Activated CD8-positive, alpha-beta T cell treated with anti-CD3 and anti-CD28 coated beads, Interleukin-2, amount 10 ng/mL, durations not matched to agents 7 days and 5 days (primary cell): ENCODE results near the gene PEX6. TPM values are rescaled to one million over a fixed set of nuclear protein-coding genes. Genes with fewer than 3 reads are reported as not detected.
A peak's percentile ranks its signal among the peaks of the same experiment; 100 is the strongest.

ENCODE experiments used
- ATAC-seq: fragments of 150-1000 bp; cut with Tn5 transposase; one replicate; pipeline ENCODE4 v1.10.0; 2021; ENCODE audit warnings: moderate library complexity
- CTCF ChIA-PET: fragments of 350-600 bp; sonication (Branson Sonifier 250); formaldehyde crosslinking; loops from one replicate; lab custom pipeline; 2021; ENCODE audit warnings: antibody characterized with exemption; lab: Charles Lee
- POLR2A ChIA-PET: fragments of 350-600 bp; sonication (Branson Sonifier 250); formaldehyde crosslinking; loops from one replicate; lab custom pipeline; 2021; ENCODE audit warnings: antibody characterized with exemption; lab: Charles Lee
- DNase-seq: peaks from one replicate; pipeline ENCODE4 v3.0.0-alpha.2; 2020
- H3K27ac Mint-ChIP-seq: one replicate; pipeline ENCODE4 v1.8.0; 2021; ENCODE audit warnings: mild to moderate bottlenecking, mixed read lengths
- H3K27me3 Mint-ChIP-seq: one replicate; pipeline ENCODE4 v1.8.0; 2021; ENCODE audit warnings: low read depth, mixed read lengths
- H3K36me3 Mint-ChIP-seq: one replicate; pipeline ENCODE4 v1.8.0; 2021; ENCODE audit warnings: low read depth, mixed read lengths
- H3K4me1 Mint-ChIP-seq: one replicate; pipeline ENCODE4 v1.8.0; 2021; ENCODE audit warnings: low read depth, mixed read lengths
- H3K4me3 Mint-ChIP-seq: one replicate; pipeline ENCODE4 v1.8.0; 2021; ENCODE audit warnings: mild to moderate bottlenecking, mixed read lengths
- H3K9me3 Mint-ChIP-seq: one replicate; pipeline ENCODE4 v1.8.0; 2022; ENCODE audit warnings: mixed read lengths; ENCODE audit not compliant: insufficient read depth
- total RNA-seq, 2 experiments: library from RNA; stranded (reverse); gene quantifications; one replicate each; pipeline ENCODE4 v1.2.3, GENCODE V29; 2021

The PEX6 gene, protein sequence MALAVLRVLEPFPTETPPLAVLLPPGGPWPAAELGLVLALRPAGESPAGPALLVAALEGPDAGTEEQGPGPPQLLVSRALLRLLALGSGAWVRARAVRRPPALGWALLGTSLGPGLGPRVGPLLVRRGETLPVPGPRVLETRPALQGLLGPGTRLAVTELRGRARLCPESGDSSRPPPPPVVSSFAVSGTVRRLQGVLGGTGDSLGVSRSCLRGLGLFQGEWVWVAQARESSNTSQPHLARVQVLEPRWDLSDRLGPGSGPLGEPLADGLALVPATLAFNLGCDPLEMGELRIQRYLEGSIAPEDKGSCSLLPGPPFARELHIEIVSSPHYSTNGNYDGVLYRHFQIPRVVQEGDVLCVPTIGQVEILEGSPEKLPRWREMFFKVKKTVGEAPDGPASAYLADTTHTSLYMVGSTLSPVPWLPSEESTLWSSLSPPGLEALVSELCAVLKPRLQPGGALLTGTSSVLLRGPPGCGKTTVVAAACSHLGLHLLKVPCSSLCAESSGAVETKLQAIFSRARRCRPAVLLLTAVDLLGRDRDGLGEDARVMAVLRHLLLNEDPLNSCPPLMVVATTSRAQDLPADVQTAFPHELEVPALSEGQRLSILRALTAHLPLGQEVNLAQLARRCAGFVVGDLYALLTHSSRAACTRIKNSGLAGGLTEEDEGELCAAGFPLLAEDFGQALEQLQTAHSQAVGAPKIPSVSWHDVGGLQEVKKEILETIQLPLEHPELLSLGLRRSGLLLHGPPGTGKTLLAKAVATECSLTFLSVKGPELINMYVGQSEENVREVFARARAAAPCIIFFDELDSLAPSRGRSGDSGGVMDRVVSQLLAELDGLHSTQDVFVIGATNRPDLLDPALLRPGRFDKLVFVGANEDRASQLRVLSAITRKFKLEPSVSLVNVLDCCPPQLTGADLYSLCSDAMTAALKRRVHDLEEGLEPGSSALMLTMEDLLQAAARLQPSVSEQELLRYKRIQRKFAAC
- total RNA-seq = 10 to 100 TPM; 11.1 to 12.0 TPM

DNA sequence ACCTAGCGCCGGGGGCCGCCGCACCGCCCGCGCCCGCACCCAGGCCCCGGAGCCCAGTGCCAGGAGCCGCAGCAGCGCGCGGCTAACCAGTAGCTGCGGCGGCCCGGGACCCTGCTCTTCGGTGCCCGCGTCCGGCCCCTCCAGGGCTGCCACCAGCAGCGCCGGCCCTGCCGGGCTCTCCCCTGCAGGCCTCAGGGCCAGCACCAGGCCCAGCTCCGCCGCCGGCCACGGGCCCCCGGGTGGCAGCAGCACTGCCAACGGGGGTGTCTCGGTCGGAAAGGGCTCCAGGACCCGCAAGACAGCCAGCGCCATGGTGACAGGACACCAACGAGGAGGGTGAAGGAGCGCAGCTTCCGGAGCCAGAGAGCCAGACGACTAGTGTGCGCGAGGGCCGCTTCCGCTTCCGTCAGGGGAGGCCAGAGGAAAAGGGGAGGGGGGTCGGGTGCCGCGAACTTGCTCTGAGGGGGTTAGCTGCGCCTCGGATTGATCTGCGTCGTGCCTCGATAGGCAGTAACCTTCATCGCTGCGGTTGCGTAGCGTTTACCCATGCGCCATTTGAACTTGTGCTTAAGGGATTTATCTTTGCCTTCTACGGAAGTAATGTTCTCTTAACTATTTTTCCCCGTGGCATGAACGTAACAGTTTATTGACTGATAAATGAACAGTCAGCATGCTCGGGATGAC lies at the start of gene PEX6:
Gene PEX6, minus strand, starts transcription at position 343 of the 684 bp plus-strand sequence. Its CDS starts 31 bp downstream, at position 312.
- POLR2A ChIA-PET = interaction anchor here (0.6 to 3.5 kb wide), 22 partner anchors 9 to 650 kb away, joined by 3 to 46 read pairs (median 4); partner anchors contain the start of genes CNPY3, CUL7, GNMT and GTPBP2
- DNase-seq (peak; percentile 96), ATAC-seq (peak; percentile 90)
- Mint-ChIP-seq H3K9me3 (no peaks in the 10 kb centered on the region), H3K27ac (peak within 1 kb of the TSS; percentile 94), H3K4me3 (peak within 1 kb of the TSS; percentile 85), H3K36me3 (peaks cover 16% of the 10 kb centered on the region), H3K27me3 (no peaks in the 10 kb centered on the region), H3K4me1 (peaks cover 38% of the 10 kb centered on the region)
- CTCF ChIA-PET = interaction anchor here (0.6 to 2.1 kb wide), 8 partner anchors 15 to 194 kb away, joined by 3 to 11 read pairs (median 4); partner anchors contain the start of genes CNPY3 and RRP36

DNA sequence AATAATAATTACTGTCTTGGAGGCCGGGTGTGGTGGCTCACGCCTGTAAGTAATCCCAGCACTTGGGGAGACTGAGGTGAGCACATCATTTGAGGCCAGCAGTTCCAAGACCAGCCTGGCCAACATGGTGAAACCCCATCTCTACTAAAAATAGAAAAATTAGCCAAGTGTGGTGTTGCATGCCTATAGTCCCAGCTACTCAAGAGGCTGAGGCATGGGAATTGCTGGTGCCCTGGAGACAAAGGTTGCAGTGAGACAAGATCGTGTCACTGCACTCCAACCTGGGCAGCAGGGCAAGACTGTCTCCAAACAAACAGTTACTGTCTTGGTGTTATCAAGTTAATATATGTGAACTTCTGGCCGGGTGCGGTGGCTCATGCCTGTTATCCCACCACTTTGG lies 47.4 kb upstream of the PEX6 start:
- POLR2A ChIA-PET = no interaction called here
- no peak overlapping the region for H3K4me3 Mint-ChIP-seq
- DNase-seq (no peak), ATAC-seq (no peak)
- H3K36me3 Mint-ChIP-seq = peaks cover 50% of the 10 kb centered on the region
- CTCF ChIA-PET = interaction anchor here (0.5 kb wide), 1 partner anchor 16 kb away, joined by 5 read pairs; no protein-coding TSS in a partner anchor
- peaks cover 17% of the 10 kb centered on the region for H3K4me1 Mint-ChIP-seq
- no peaks in the 10 kb centered on the region for H3K27me3 Mint-ChIP-seq
- H3K27ac Mint-ChIP-seq = no peak overlapping the region
- no peaks in the 10 kb centered on the region for H3K9me3 Mint-ChIP-seq

DNA sequence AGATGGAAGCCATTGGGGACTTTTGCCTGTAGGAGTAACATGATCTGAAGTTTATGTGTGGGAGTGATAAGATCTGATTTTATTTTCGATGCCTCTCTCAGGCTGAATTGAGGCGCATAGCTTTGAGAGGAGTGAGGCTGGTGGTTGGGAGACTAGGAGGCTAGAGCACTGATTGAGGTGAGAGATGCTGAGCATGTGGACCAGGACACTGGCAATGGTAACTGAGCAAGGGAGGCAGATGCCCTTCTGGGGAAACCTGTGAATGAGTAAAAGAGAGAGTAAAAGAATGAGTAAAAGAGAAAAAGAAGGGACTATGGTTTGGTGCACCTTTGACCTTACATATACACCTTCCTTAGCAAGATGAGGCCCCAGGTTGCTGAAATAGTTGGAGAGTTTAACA lies 45.5 kb upstream of the PEX6 start:
- Mint-ChIP-seq H3K27me3 (no peaks in the 10 kb centered on the region), H3K4me3 (no peak overlapping the region), H3K27ac (peak overlapping the region; percentile 28), H3K4me1 (peaks cover 26% of the 10 kb centered on the region), H3K36me3 (peaks cover 45% of the 10 kb centered on the region), H3K9me3 (no peaks in the 10 kb centered on the region)
- ATAC-seq (no peak), DNase-seq (no peak)
- ChIA-PET CTCF (interaction anchor here (0.8 to 1.0 kb wide), 2 partner anchors 8 to 10 kb away, joined by 3 read pairs; partner anchors contain the start of gene KLHDC3), POLR2A (no interaction called here)

DNA sequence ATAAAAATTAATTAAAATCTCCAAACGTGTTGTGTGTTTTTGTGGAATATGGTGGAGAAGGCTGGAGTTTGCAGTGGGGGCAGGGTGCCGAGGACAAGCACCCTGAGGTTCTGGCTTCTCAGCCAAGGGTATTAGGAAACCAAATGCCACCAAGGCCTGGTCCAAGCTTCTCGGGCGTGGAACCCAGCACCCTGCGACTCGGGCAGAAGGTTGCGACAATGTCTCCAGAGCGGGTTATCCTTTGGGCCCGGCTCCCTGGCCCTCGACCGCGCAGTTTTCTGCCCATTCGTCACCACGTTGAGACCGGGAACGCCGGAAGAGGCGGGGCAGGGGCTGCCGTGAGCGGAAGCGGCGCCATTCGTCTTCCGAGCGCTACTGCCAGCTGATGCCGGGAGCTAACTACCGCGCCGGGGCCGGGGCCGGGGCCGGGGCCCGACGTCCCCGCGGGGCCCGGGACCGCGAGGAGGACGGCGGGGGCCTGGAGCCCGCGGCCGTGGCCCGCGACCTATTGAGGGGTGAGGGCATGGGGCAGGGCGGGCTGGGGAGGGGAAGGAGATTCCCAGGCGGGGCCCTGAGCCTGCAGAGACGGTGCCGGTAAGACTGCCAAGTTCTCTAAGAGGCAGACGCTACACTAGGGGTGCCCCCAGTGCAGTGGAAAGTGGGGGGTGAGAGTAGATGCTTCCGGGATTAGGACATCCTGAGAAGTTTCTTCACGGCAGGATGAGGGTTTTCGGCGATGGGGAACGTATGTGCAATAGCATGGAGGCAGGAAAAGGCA lies 42.5 kb upstream of the PEX6 start, which contains the start of gene RRP36:
Gene RRP36, plus strand, starts transcription at position 354 of the 778 bp plus-strand sequence. Its CDS starts 32 bp downstream, at position 386.
- ATAC-seq = peak; percentile 79
- Mint-ChIP-seq H3K4me3 (peak within 1 kb of the TSS; percentile 90), H3K27ac (peak within 1 kb of the TSS; percentile 92), H3K27me3 (no peaks in the 10 kb centered on the region), H3K36me3 (peaks cover 45% of the 10 kb centered on the region), H3K9me3 (no peaks in the 10 kb centered on the region), H3K4me1 (peaks cover 31% of the 10 kb centered on the region)
- peak; percentile 65 for DNase-seq
- POLR2A ChIA-PET = interaction anchor here (0.6 to 2.0 kb wide), 11 partner anchors 11 to 631 kb away, joined by 3 to 7 read pairs (median 5); partner anchors contain the start of genes CNPY3, CUL7, PEX6 and PPP2R5D
- CTCF ChIA-PET = interaction anchor here (1.0 to 2.6 kb wide), 7 partner anchors 19 to 122 kb away, joined by 3 to 16 read pairs (median 4); partner anchors contain the start of genes CUL7 and PEX6

DNA sequence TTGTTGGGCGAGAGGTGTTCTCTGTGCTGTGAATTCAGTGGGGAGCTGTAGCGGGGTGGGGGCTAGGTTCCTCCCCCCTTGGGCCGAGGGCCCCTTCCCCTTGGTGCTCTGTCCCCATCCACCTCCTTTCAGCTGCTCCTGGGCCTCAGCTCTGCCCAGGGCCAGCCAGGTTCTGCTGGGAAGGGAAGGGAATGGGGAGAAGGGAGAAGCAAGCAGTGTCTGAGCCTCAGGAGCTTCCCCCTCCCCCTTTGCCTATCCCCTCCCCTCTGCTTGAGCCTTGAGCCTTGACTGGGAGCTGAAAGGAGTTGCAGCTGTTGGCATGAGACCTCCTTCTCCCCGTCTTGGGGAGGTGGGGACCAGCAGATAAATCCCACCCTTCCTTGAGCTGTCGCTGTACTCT lies 41.9 kb upstream of the PEX6 start:
- no peaks in the 10 kb centered on the region for H3K9me3 Mint-ChIP-seq
- peaks cover 45% of the 10 kb centered on the region for H3K36me3 Mint-ChIP-seq
- peaks cover 35% of the 10 kb centered on the region for H3K4me1 Mint-ChIP-seq
- ATAC-seq = no peak
- no peak for DNase-seq
- ChIA-PET CTCF (interaction anchor here (1.0 to 2.6 kb wide), 7 partner anchors 18 to 122 kb away, joined by 3 to 16 read pairs (median 4); partner anchors contain the start of genes CUL7 and PEX6), POLR2A (interaction anchor here (0.6 to 2.0 kb wide), 11 partner anchors 12 to 631 kb away, joined by 3 to 7 read pairs (median 5); partner anchors contain the start of genes CNPY3, CUL7, PEX6 and PPP2R5D)
- H3K27me3 Mint-ChIP-seq = no peaks in the 10 kb centered on the region
- H3K27ac Mint-ChIP-seq = peak overlapping the region; percentile 89
- H3K4me3 Mint-ChIP-seq = peak overlapping the region; percentile 83

DNA sequence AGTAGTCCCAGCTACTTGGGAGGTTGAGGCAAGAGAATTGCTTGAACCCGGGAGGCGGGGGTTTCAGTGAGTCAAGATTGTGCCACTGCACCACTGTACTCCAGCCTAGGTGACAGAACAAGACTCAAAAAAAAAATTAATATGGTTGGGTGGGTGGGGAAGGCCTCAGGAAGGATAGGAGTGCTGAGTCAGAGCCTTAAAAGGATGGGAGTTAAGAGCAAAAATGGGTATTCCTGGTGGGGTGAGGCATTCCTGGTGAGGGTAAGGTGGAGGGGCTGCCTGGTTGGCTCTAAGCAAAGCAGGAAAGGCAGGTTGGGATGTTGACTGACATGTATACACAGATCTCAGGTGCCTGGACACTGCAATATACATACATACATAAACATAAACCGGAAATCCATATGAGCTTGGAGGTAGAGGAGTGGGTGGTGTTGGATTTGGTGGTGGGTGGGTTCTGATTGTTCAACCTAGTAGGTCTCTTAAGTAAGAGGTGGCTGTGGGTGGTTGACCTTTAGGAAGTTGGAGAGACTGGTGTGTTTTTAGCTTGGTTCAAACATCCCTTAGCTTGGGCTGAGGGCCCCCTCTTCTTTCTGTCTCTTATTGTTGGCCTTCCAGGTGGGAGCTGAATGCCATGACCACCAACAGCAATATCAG lies 41.2 kb upstream of the PEX6 start:
- Mint-ChIP-seq H3K4me3 (no peak overlapping the region), H3K9me3 (no peaks in the 10 kb centered on the region), H3K27ac (no peak overlapping the region), H3K4me1 (peaks cover 37% of the 10 kb centered on the region), H3K36me3 (peaks cover 42% of the 10 kb centered on the region), H3K27me3 (no peaks in the 10 kb centered on the region)
- no peak for DNase-seq
- CTCF ChIA-PET = interaction anchor here (1.3 to 2.6 kb wide), 4 partner anchors 17 to 123 kb away, joined by 3 to 16 read pairs (median 4); partner anchors contain the start of gene PEX6
- no peak for ATAC-seq
- POLR2A ChIA-PET = interaction anchor here (0.9 to 2.0 kb wide), 4 partner anchors 12 to 123 kb away, joined by 5 to 7 read pairs (median 6); partner anchors contain the start of genes CNPY3 and PEX6

DNA sequence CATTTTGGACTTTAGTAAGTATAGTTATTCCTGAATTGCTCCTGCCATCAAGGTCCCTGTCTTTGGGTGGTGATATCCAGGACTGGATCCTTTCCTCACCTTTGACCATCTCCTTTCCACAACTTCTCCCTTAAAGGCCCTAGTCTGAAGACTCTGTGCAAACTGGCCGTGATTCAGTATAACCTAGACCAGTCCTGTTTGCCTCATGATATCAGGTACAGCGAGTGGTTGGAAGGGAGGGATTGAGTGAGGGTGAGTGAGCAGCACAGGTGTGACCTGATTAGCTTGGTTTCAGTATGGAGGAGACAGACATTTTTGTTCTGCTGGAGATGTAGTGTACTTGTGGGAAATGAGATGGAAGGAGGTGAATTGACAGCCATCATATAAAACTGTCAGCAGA lies 40.2 kb upstream of the PEX6 start:
- ATAC-seq (no peak), DNase-seq (no peak)
- Mint-ChIP-seq H3K27ac (no peak overlapping the region), H3K4me1 (peaks cover 42% of the 10 kb centered on the region), H3K36me3 (peaks cover 33% of the 10 kb centered on the region), H3K27me3 (no peaks in the 10 kb centered on the region), H3K9me3 (no peaks in the 10 kb centered on the region), H3K4me3 (no peak overlapping the region)
- CTCF ChIA-PET = no interaction called here
- POLR2A ChIA-PET = no interaction called here

DNA sequence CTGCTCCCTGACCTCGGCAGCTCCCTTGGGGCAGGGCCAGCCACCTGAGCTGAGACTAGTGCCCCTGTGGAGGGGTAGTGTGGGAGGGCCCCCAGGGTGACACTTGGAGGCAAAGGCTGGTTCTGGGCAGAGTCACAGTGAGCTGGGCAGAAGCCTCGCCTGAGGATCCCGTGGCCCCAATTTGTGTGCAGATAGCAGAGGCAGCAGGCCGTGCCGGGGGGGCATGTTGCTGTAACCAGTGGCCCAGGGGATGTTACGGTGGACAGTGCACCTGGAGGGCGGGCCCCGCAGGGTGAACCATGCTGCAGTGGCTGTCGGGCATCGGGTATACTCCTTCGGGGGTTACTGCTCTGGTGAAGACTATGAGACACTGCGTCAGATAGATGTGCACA lies 38.0 kb upstream of the PEX6 start:
- CTCF ChIA-PET = no interaction called here
- Mint-ChIP-seq H3K27ac (no peak overlapping the region), H3K4me3 (no peak overlapping the region), H3K4me1 (peaks cover 48% of the 10 kb centered on the region), H3K27me3 (no peaks in the 10 kb centered on the region), H3K36me3 (peaks cover 48% of the 10 kb centered on the region), H3K9me3 (no peaks in the 10 kb centered on the region)
- POLR2A ChIA-PET = interaction anchor here (0.9 kb wide), 2 partner anchors 38 to 42 kb away, joined by 3 to 4 read pairs; partner anchors contain the start of genes KLC4, MRPL2 and PEX6
- no peak for ATAC-seq
- DNase-seq = no peak

DNA sequence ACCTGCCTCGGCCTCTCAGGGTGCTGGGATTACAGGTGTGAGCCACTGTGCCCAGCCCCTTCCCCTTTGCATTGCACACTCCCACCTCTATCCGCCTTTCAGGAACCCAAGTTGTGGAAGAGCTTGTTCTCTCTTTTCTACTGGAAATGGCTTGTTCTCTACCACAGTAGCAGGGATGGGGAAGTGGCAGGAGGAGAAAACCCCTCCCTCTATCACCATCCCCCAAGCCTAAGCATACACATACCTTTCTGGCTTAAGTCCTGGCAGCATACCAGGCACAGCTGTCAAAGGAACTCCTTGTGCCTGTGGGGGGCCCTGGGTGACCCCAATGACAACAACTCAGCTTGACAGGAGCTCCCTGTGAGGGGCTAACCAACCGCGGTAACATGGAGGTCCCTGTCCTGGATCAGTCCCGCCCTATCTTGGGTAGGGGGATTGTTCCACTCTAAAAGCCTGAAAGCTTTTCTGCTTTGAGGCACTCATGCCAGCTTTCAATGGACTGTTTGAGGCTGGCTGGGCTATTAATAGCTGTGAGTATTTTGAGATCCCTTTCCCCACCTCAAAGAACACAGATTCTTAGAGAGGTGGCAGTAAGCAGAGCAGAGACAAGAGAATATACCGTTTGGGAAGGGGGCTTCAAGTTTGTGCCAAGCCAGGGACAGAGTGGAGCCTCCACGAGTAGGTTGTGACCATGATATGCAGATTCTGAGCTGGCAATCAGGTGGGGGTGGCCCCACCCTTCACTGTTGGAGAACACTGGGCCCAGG lies 37.4 kb upstream of the PEX6 start:
- peaks cover 49% of the 10 kb centered on the region for H3K36me3 Mint-ChIP-seq

More for the DNA sequence above, 37.4 kb upstream of the PEX6 start:
- ChIA-PET POLR2A (interaction anchor here (0.9 to 2.2 kb wide), 3 partner anchors 37 to 82 kb away, joined by 3 to 11 read pairs (median 4); partner anchors contain the start of genes KLC4, MRPL2 and PEX6), CTCF (interaction anchor here (1.1 kb wide), 1 partner anchor 9 kb away, joined by 3 read pairs; no protein-coding TSS in a partner anchor)
- no peaks in the 10 kb centered on the region for H3K9me3 Mint-ChIP-seq
- H3K4me1 Mint-ChIP-seq = peaks cover 52% of the 10 kb centered on the region
- peak overlapping the region; percentile 35 for H3K27ac Mint-ChIP-seq
- DNase-seq (no peak), ATAC-seq (no peak)
- H3K27me3 Mint-ChIP-seq = no peaks in the 10 kb centered on the region
- H3K4me3 Mint-ChIP-seq = peak overlapping the region; percentile 40
